HEK293T (cell line): Measurements from ENCODE around the gene AP3B1.

Source experiments
- CTCF ChIA-PET: fragments of 350-600 bp; formaldehyde crosslinking; extraction: SDS; loops from one replicate; lab custom pipeline; 2021; ENCODE audit warnings: antibody characterized with exemption, inconsistent platforms; lab: Yijun Ruan, JAX
- POLR2A ChIA-PET: fragments of 350-600 bp; formaldehyde crosslinking; extraction: SDS; loops from one replicate; lab custom pipeline; 2020; ENCODE audit warnings: antibody characterized with exemption, inconsistent platforms; lab: Yijun Ruan, JAX
- DNase-seq: peaks from one replicate; pipeline ENCODE4 v3.0.0; 2012; ENCODE audit warnings: mixed read lengths; ENCODE audit errors: extremely low spot score
- ARNT ChIP-seq: fragments of 450-650 bp; IDR thresholded peaks from 2 replicates; pipeline ENCODE4 v1.6.1; 2017; ENCODE audit warnings: mild to moderate bottlenecking
- BHLHE40 ChIP-seq: fragments of 450-650 bp; IDR thresholded peaks from 2 replicates; pipeline ENCODE4 v1.6.1; 2016; ENCODE audit warnings: mild to moderate bottlenecking, moderate library complexity, borderline replicate concordance
- CTBP1 ChIP-seq: fragments of 450-650 bp; IDR thresholded peaks from 2 replicates; pipeline ENCODE4 v1.6.1; 2016; ENCODE audit warnings: borderline replicate concordance
- ELF4 ChIP-seq: fragments of 450-650 bp; IDR thresholded peaks from 2 replicates; pipeline ENCODE4 v1.6.1; 2017; ENCODE audit warnings: antibody characterized with exemption
- FOXA1 ChIP-seq: fragments of 450-650 bp; IDR thresholded peaks from 2 replicates; pipeline ENCODE4 v1.6.1; 2016; ENCODE audit warnings: mild to moderate bottlenecking
- FOXK2 ChIP-seq: fragments of 450-650 bp; IDR thresholded peaks from 2 replicates; pipeline ENCODE4 v1.6.1; 2016; ENCODE audit warnings: mild to moderate bottlenecking
- FOXM1 ChIP-seq: fragments of 450-650 bp; IDR thresholded peaks from 2 replicates; pipeline ENCODE4 v1.6.1; 2017; ENCODE audit warnings: mild to moderate bottlenecking, borderline replicate concordance
- HDGF ChIP-seq: fragments of 450-650 bp; IDR thresholded peaks from 2 replicates; pipeline ENCODE4 v1.6.1; 2017; ENCODE audit warnings: antibody characterized with exemption, borderline replicate concordance
- L3MBTL2 ChIP-seq: fragments of 450-650 bp; conservative IDR thresholded peaks from 2 replicates; pipeline ENCODE4 v1.6.1; 2016; ENCODE audit warnings: mild to moderate bottlenecking
- LEF1 ChIP-seq: fragments of 450-650 bp; IDR thresholded peaks from 2 replicates; pipeline ENCODE4 v1.6.1; 2017; ENCODE audit warnings: mild to moderate bottlenecking, borderline replicate concordance
- NFRKB ChIP-seq: fragments of 450-650 bp; IDR thresholded peaks from 2 replicates; pipeline ENCODE4 v1.6.1; 2016; ENCODE audit warnings: mild to moderate bottlenecking, moderate library complexity
- SP1 ChIP-seq: fragments of 450-650 bp; IDR thresholded peaks from 2 replicates; pipeline ENCODE4 v1.6.1; 2017
- SUZ12 ChIP-seq: fragments of 450-650 bp; IDR thresholded peaks from 2 replicates; pipeline ENCODE4 v1.6.1; 2016; ENCODE audit warnings: mild to moderate bottlenecking
- TARDBP ChIP-seq: fragments of 450-650 bp; IDR thresholded peaks from 2 replicates; pipeline ENCODE4 v1.6.1; 2016
- ZNF384 ChIP-seq: fragments of 450-650 bp; IDR thresholded peaks from 2 replicates; pipeline ENCODE4 v1.6.1; 2016
- TF ChIP-seq, protein P1 (sequence below): fragments of 450-650 bp; IDR thresholded peaks from 2 replicates; pipeline ENCODE4 v1.6.1; 2016

The AP3B1 gene

DNA sequence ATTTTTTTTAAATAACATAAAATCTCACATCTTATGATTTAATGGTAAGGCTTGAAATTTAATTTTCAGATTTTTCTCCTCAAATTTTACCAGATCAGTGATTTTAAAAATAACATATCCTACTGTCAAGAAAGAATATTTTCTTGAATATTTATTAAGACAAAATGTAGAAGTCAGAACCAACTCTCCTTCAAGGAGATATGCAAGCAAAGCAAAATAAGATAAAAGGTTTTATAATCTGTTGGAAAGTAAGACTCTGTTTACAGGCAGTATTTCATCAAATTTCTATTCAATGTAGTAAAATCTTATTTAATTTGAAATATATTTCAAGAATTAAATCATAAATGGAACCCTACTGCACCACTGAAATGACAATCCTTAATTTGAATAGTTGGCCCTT, 7.3 kb downstream of the AP3B1 start:
- ChIA-PET CTCF (no interaction called here), POLR2A (no interaction called here)
- DNase-seq, result no peak
- TF ChIP-seq ARNT (no peak), SUZ12 (no peak), L3MBTL2 (no peak), CTBP1 (no peak), NFRKB (no peak), FOXK2 (no peak), FOXM1 (no peak), ZNF384 (no peak), ELF4 (no peak), LEF1 (no peak), BHLHE40 (no peak), TARDBP (no peak), HDGF (no peak), SP1 (no peak), FOXA1 (no peak)
- TF ChIP-seq, protein P1, sequence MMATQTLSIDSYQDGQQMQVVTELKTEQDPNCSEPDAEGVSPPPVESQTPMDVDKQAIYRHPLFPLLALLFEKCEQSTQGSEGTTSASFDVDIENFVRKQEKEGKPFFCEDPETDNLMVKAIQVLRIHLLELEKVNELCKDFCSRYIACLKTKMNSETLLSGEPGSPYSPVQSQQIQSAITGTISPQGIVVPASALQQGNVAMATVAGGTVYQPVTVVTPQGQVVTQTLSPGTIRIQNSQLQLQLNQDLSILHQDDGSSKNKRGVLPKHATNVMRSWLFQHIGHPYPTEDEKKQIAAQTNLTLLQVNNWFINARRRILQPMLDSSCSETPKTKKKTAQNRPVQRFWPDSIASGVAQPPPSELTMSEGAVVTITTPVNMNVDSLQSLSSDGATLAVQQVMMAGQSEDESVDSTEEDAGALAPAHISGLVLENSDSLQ, result no peak

DNA sequence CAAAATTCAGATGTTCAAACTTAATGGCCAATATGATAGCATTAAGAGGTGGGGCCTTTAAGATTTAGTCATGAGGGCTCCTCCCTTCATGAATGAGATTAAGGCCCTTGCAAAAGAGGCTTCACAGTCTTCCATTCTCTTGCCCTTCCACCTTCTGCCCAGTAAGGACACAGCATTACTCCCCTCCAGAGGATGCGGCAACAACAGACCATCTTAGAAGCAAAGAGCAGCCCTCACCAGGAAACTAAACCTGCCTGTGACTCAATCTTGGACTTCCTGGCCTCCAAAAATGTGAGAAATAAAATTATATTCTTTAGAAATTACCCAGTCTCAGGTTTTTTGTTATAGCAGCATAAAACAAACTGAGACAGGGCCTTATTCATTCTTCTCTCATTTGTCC, 8.2 kb downstream of the AP3B1 start:
- TF ChIP-seq HDGF, result no peak
- TF ChIP-seq, protein P1, result no peak
- no peak for TF ChIP-seq FOXK2
- POLR2A ChIA-PET, result interaction anchor here (1.3 kb wide), 1 partner anchor 75 kb away, joined by 3 read pairs; no protein-coding TSS in a partner anchor
- CTCF ChIA-PET, result no interaction called here
- no peak for DNase-seq

DNA sequence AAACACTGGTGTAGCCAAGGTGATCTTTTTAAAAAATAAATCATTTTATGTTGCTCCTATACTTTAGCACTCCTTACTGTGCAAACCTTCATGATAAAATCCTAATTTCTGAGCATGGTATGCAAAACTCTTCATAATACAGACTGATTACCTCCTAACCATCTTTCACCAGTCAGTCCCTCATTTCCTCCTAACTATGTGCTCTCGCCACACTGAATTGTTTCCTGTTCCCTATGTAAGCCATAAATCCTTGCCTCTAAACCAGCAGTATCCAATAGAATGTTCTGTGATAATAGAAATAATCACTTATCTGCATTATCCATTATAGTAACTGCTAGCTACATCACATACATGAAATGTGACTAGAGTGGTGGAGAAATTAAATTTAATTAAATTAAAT, 10.7 kb downstream of the AP3B1 start:
- ChIA-PET CTCF (no interaction called here), POLR2A (interaction anchor here (2.1 kb wide), 1 partner anchor 10 kb away, joined by 9 read pairs; the partner anchor contains the start of gene AP3B1)
- no peak for TF ChIP-seq NFRKB
- no peak for TF ChIP-seq ZNF384
- TF ChIP-seq ELF4, result no peak
- TF ChIP-seq, protein P1, result no peak
- no peak for TF ChIP-seq TARDBP
- no peak for TF ChIP-seq FOXK2
- no peak for TF ChIP-seq LEF1
- TF ChIP-seq CTBP1, result no peak
- TF ChIP-seq SP1, result no peak
- no peak for TF ChIP-seq HDGF
- TF ChIP-seq BHLHE40, result no peak
- no peak for TF ChIP-seq FOXM1
- no peak for TF ChIP-seq SUZ12
- DNase-seq, result no peak

DNA sequence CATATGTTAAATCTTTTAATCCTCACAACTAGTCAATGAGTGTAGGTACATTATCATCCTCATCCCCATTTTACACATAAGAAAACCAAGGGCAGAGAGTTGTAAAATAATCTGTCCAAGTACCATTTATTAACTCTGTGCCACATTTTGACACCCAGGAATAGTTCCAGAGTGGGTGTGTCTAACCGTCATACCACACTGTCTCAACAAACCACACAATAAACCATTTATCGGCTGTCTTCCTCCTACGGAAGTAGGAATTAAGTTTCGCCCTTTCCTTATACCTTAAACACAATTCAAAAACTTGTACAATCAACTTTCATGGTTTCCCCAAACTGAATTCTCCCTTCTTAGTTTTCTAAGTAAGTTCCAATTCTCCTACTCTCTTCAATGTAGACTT, 11.4 kb downstream of the AP3B1 start:
- no peak for DNase-seq
- ChIA-PET CTCF (no interaction called here), POLR2A (no interaction called here)
- TF ChIP-seq FOXM1, result no peak
- no peak for TF ChIP-seq ARNT
- TF ChIP-seq L3MBTL2, result no peak
- no peak for TF ChIP-seq BHLHE40
- TF ChIP-seq FOXK2, result no peak
- no peak for TF ChIP-seq LEF1
- TF ChIP-seq TARDBP, result no peak
- no peak for TF ChIP-seq NFRKB
- TF ChIP-seq, protein P1, result no peak
- TF ChIP-seq FOXA1, result no peak
- no peak for TF ChIP-seq ZNF384
- no peak for TF ChIP-seq CTBP1
- TF ChIP-seq HDGF, result no peak
- TF ChIP-seq SP1, result no peak
- no peak for TF ChIP-seq SUZ12
- TF ChIP-seq ELF4, result no peak

DNA sequence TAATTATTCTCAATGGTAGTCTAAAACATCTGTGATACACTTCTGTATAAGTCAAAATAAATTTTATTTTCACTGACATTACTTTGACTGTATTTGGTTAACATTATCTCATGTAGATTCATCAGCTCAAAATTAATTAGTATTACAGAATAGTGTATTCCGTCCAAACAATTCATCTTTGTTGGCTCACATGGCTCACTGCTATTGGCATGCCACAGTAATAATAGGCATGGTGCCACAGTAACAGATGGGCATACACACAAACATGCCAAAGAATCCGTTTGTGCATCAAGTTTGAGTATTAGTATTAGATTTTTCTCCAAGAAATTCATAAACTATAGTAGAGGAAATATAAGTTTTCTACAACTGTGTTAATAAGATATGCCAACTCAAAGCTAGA, 14.2 kb downstream of the AP3B1 start:
- CTCF ChIA-PET, result no interaction called here
- TF ChIP-seq CTBP1, result no peak
- TF ChIP-seq SP1, result no peak
- no peak for TF ChIP-seq LEF1
- TF ChIP-seq BHLHE40, result no peak
- POLR2A ChIA-PET, result no interaction called here
- DNase-seq, result no peak

DNA sequence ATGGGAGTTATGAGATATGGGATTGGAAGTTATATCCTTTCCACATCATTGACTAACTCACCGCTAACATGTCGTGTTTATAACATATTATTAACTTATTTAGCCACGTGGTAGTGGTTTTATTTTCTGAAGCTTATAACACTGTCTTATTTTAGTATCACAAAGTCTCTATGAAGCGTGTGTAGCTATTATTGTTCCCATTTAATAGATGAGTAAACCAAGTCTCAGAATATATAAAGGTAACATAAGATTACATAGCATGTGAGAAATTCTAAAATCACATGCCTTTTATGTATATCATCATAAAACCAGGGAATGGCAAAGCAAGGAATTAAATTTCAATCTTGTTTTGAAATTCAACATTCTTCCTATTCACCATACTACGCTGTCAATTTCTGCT, 15.3 kb downstream of the AP3B1 start:
- DNase-seq, result no peak
- CTCF ChIA-PET, result interaction anchor here (0.6 kb wide), 1 partner anchor 9 kb away, joined by 3 read pairs; no protein-coding TSS in a partner anchor
- TF ChIP-seq ZNF384 (no peak), FOXA1 (no peak)
- POLR2A ChIA-PET, result no interaction called here
